Neutrophil (primary cell): Measurements from ENCODE around the gene THRSP.
"Not testable (repeated sequence)": the region's sequence is repeated elsewhere in the genome, so short reads cannot be mapped to it uniquely, and the experiment has no call there.

ENCODE experiments used
- H3K27ac ChIP-seq: fragments of 200-600 bp; sonication (generic); 2 replicates; pipeline ENCODE4 v1.5.1; 2016; ENCODE audit warnings: mild to moderate bottlenecking, moderate library complexity
- H3K27me3 ChIP-seq: fragments of 200-600 bp; sonication (generic); 2 replicates; pipeline ENCODE4 v1.6.0; 2016; ENCODE audit warnings: mild to moderate bottlenecking
- H3K36me3 ChIP-seq: fragments of 200-600 bp; sonication (generic); 2 replicates; pipeline ENCODE4 v1.5.1; 2017
- H3K4me1 ChIP-seq, 2 experiments: fragments of 200-600 bp in 1 of 2; sonication (generic) in 1 of 2; 1 replicate in 1 of 2; 2 replicates in 1 of 2; pipeline versions ENCODE4 v1.5.1 to v1.6.1; 2013 to 2016; ENCODE audit warnings: low read depth in 1 of 2, low read length in 1 of 2, mild to moderate bottlenecking in 1 of 2, moderate library complexity in 1 of 2; ENCODE audit not compliant: control insufficient read depth in 1 of 2, insufficient read depth in 1 of 2
- H3K4me3 ChIP-seq, 2 experiments: fragments of 200-600 bp in 1 of 2; sonication (generic) in 1 of 2; 1 replicate in 1 of 2; 2 replicates in 1 of 2; pipeline ENCODE4 v1.5.1; 2013 to 2016; ENCODE audit warnings: low read depth in 1 of 2, low read length in 1 of 2, mild to moderate bottlenecking in 1 of 2, moderate library complexity in 1 of 2
- H3K9me3 ChIP-seq: fragments of 200-600 bp; sonication (generic); 2 replicates; pipeline ENCODE4 v1.5.1; 2016
- TF ChIP-seq, protein P1 (sequence below): fragments of 200-600 bp; sonication (generic); IDR thresholded peaks from 2 replicates; pipeline ENCODE4 v1.5.1; 2016; ENCODE audit warnings: antibody characterized with exemption

Gene THRSP

GRCh38 chr11:78070621-78071020, 7.0 kb downstream of the THRSP start:
- H3K4me1 ChIP-seq: no peaks in the 10 kb centered on the region
- no peak overlapping the region for H3K4me3 ChIP-seq
- TF ChIP-seq, protein P1, sequence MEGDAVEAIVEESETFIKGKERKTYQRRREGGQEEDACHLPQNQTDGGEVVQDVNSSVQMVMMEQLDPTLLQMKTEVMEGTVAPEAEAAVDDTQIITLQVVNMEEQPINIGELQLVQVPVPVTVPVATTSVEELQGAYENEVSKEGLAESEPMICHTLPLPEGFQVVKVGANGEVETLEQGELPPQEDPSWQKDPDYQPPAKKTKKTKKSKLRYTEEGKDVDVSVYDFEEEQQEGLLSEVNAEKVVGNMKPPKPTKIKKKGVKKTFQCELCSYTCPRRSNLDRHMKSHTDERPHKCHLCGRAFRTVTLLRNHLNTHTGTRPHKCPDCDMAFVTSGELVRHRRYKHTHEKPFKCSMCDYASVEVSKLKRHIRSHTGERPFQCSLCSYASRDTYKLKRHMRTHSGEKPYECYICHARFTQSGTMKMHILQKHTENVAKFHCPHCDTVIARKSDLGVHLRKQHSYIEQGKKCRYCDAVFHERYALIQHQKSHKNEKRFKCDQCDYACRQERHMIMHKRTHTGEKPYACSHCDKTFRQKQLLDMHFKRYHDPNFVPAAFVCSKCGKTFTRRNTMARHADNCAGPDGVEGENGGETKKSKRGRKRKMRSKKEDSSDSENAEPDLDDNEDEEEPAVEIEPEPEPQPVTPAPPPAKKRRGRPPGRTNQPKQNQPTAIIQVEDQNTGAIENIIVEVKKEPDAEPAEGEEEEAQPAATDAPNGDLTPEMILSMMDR: no peak
- no peaks in the 10 kb centered on the region for H3K9me3 ChIP-seq
- H3K27me3 ChIP-seq: no peaks in the 10 kb centered on the region
- peaks cover 41% of the 10 kb centered on the region for H3K36me3 ChIP-seq
- H3K27ac ChIP-seq: no peak overlapping the region

GRCh38 chr11:78071717-78072116, 8.1 kb downstream of the THRSP start:
- Histone ChIP-seq H3K27me3 (no peaks in the 10 kb centered on the region), H3K4me3 (no peak overlapping the region), H3K9me3 (no peaks in the 10 kb centered on the region), H3K36me3 (peaks cover 41% of the 10 kb centered on the region), H3K27ac (no peak overlapping the region), H3K4me1 (no peaks in the 10 kb centered on the region)
- TF ChIP-seq, protein P1: no peak

DNA sequence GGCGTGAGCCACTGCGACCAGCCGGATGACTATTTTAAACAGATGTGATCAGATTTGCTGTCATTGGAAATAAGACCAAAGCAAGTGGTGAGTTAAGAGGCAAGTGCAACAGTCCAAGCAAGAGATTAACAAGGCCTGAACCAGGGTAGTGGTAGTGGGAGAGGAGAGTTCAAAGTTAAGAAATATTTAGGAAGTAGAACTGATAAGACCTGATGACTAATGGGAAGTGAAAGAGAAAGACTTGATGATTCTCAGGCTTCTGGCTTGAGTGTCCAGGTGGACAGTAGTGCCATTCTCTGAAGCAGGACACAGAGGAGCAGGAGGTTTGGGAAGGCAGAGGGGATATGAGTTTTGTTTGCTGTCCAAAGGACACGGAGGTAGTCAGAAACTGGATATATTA, 8.8 kb downstream of the THRSP start:
- H3K27me3 ChIP-seq: no peaks in the 10 kb centered on the region
- no peak overlapping the region for H3K4me3 ChIP-seq
- TF ChIP-seq, protein P1: no peak
- H3K27ac ChIP-seq: no peak overlapping the region
- H3K4me1 ChIP-seq: peaks cover 0 to under 1% of the 10 kb centered on the region in 2 experiments
- H3K9me3 ChIP-seq: no peaks in the 10 kb centered on the region
- H3K36me3 ChIP-seq: peaks cover 39% of the 10 kb centered on the region

- TF ChIP-seq, protein P1: no peak
- Histone ChIP-seq H3K9me3 (no peaks in the 10 kb centered on the region), H3K4me3 (no peak overlapping the region), H3K27me3 (no peaks in the 10 kb centered on the region), H3K36me3 (peaks cover 22% of the 10 kb centered on the region), H3K27ac (no peak overlapping the region), H3K4me1 (peaks cover 17 to 18% of the 10 kb centered on the region in 2 experiments)
Observed at GRCh38 chr11:78074756-78075155, 11.1 kb downstream of the THRSP start.

DNA sequence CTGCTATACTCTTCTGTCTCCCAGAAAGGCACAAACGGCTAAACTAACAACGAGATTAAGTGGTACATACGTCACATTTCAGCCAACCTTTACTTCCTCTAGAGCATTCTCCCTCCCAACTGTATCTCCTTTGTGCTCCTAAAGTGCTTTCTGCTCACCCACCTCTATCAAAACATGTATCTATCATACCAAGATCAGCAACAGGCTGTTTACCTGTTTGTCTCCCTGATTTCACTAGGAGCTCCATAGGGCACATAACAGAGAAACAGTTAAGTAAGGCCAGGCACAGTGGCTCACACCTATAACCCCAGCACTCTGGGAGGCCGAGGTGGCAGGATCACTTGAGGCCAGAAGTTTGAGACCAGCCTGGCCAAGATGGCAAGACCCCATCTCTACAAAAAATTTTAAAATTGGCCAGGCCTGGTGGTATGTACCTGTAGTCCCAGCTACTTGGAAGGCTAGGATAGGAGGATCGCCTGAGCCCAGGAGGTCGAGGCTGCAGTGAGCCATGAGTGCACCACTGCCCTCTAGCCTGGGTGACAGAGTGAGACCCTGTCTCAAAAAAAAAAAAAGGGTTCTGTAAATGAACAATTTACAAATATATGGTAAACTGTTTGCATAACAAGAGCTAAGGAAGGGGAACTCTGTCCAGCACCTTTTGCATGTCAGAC, 13.2 kb downstream of the THRSP start:
- H3K4me3 ChIP-seq: no peak overlapping the region
- no peak overlapping the region for H3K27ac ChIP-seq
- H3K9me3 ChIP-seq: no peaks in the 10 kb centered on the region
- peaks cover 8% of the 10 kb centered on the region for H3K36me3 ChIP-seq
- TF ChIP-seq, protein P1: no peak
- H3K4me1 ChIP-seq: peaks cover 22 to 23% of the 10 kb centered on the region in 2 experiments
- no peaks in the 10 kb centered on the region for H3K27me3 ChIP-seq

- peaks cover 22 to 23% of the 10 kb centered on the region in 2 experiments for H3K4me1 ChIP-seq
- H3K9me3 ChIP-seq, H3K27ac ChIP-seq, H3K4me3 ChIP-seq, H3K27me3 ChIP-seq, H3K36me3 ChIP-seq: not testable (repeated sequence)
Observed at GRCh38 chr11:78077592-78077991, 13.9 kb downstream of the THRSP start.
